ENCODE data around the gene RBM26.

GRCh38 chr13:79307866-79308298, 98.2 kb downstream of the RBM26 start:
- TF ChIP-seq CTCF (IDR thresholded peaks at IDR 0.05) (no peak), POLR2A (IDR thresholded peaks at IDR 0.05) (no peak), EP300 (IDR thresholded peaks at IDR 0.05) (no peak), POLR2AphosphoS5 (IDR thresholded peaks at IDR 0.05) (no peak)
